LNCAP (cell line): Measurements from ENCODE around the gene SLC6A18.

Experiments
- CTCF ChIP-seq: fragments of 450-650 bp; IDR thresholded peaks from 2 replicates; pipeline ENCODE4 v1.5.1; 2017; ENCODE audit warnings: mild to moderate bottlenecking

The SLC6A18 gene

GRCh38 chr5:1202026-1202797 is 23.0 kb upstream of the SLC6A18 start:
- no peak for TF ChIP-seq CTCF

DNA sequence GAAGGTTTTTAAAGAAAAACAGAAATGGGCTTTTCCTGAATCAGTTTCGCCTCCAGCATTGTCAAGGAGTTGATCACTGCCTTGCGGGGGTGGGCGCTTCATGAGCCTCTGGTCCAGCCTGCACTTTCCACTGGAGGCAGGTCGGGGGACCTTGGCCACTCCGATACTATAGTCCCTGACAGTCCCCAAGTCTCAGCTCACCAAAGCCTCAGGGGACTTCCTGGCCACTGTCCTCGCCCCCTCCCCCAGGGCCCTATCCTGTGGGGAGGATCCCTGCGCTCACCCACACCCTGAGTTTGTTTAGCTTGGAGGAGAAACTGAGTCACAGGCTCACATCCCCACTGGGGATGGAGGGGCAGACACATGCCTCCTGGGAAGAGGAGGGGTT is 22.4 kb upstream of the SLC6A18 start:
- no peak for TF ChIP-seq CTCF

GRCh38 chr5:1203311-1203967 is 21.7 kb upstream of the SLC6A18 start:
- TF ChIP-seq CTCF, result no peak

DNA sequence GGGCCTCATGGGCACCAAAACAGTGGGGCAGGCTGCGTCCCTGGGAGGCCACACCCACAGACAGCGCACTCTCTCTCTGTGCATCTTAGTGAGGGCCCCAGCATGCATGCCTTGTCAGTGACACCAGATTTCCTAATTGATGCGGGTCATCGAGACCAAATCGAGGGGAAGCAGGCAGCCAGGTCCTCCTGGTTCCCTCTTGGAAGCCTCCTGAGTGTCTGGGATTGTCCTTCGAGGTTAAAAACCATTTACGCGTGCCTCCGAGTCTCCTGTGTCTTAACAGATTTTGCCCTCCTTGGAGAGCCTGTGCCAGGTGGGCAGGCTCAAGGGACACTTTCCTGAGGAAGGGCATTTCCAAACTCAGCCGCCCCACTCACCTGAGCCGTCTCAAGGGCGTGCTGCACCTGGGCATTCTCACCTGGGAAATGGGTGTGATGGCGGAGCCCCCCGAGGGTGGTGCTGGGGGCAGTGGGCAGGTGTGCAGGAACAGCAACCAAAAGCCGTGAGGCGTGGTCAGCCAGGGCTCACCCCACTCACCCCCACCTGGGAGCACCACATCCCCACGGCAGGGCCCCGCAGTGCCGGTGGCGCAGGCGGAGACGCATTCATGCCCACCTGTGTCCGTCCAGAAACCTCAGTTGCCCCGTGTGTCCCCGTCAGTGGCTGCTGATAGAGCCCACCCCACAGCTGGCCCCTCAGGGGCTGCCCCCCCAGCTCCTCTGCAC is 21.1 kb upstream of the SLC6A18 start:
- TF ChIP-seq CTCF, result no peak

DNA sequence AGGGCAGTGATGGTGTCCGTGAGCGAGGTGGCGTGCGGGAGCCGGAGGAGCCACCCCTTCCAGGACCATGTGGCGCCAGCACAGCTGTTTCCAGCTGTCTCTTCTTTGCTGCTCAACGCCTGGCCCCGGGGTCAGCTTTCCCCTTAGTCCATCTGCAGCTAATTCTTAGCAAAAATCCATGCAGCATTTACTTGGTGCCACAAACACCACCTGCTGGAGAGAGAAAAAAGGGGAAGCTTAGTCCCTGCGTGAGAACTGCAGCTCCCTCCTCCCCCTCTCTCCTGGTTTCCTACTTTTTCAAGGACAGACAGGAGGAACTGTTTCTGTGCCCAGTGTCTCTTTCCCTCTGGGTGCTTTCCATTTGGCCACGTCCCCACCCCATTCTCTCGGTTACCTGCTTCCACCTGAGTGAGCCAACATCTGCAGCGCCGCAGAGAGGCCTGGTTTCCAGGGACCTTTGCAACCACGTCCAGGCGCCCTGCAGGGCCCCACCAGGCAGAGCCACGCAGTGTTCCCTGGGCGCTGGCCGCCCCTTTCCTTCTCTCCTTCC is 20.4 kb upstream of the SLC6A18 start:
- TF ChIP-seq CTCF, result peak; percentile 31; the same call in 1 of the 2 replicates

GRCh38 chr5:1205255-1206180 is 19.7 kb upstream of the SLC6A18 start:
- no peak for TF ChIP-seq CTCF
